RPMI8226 (cell line): Measurements from ENCODE around the gene SLC35B2.
A peak's percentile ranks its signal among the peaks of the same experiment; 100 is the strongest.

Source experiments
- DNase-seq: peaks from one replicate; pipeline ENCODE4 v3.0.0-alpha.2; 2015

The SLC35B2 gene

GRCh38 chr6:44257025-44257752 lies at the start of gene SLC35B2:
Gene SLC35B2, minus strand, starts transcription at chr6:44257528. Its CDS starts 118 bp downstream, at chr6:44257410.
- DNase-seq, result peak; percentile 82

- DNase-seq, result no peak
Observed at GRCh38 chr6:44306710-44307109, 49.4 kb upstream of the SLC35B2 start.

- DNase-seq, result no peak
Observed at GRCh38 chr6:44305200-44305725, 47.9 kb upstream of the SLC35B2 start.

- peak; percentile 50 for DNase-seq
Observed at GRCh38 chr6:44304282-44305199, 47.2 kb upstream of the SLC35B2 start.

- no peak for DNase-seq
Observed at GRCh38 chr6:44303842-44304241, 46.5 kb upstream of the SLC35B2 start.

- DNase-seq, result no peak
Observed at GRCh38 chr6:44302856-44303255, 45.5 kb upstream of the SLC35B2 start.

GRCh38 chr6:44301782-44302564 lies 44.6 kb upstream of the SLC35B2 start:
- DNase-seq, result no peak

- no peak for DNase-seq
Observed at GRCh38 chr6:44301106-44301505, 43.8 kb upstream of the SLC35B2 start.

GRCh38 chr6:44300292-44300823 lies 43.0 kb upstream of the SLC35B2 start:
- DNase-seq, result no peak

GRCh38 chr6:44298864-44299263 lies 41.5 kb upstream of the SLC35B2 start:
- DNase-seq, result no peak

- DNase-seq, result no peak
Observed at GRCh38 chr6:44298055-44298803, 40.9 kb upstream of the SLC35B2 start.

GRCh38 chr6:44297063-44298038 lies 40.0 kb upstream of the SLC35B2 start:
- peak; percentile 47 for DNase-seq

- DNase-seq, result no peak
Observed at GRCh38 chr6:44294832-44295791, 37.8 kb upstream of the SLC35B2 start.

- DNase-seq, result no peak
Observed at GRCh38 chr6:44292661-44293365, 35.5 kb upstream of the SLC35B2 start.

GRCh38 chr6:44291841-44292240 lies 34.5 kb upstream of the SLC35B2 start:
- DNase-seq, result no peak

- no peak for DNase-seq
Observed at GRCh38 chr6:44289726-44290260, 32.5 kb upstream of the SLC35B2 start.

GRCh38 chr6:44286747-44287146 lies 29.4 kb upstream of the SLC35B2 start:
- no peak for DNase-seq

- no peak for DNase-seq
Observed at GRCh38 chr6:44286285-44286565, 28.9 kb upstream of the SLC35B2 start.
